Stomach (tissue), 4 donors: ENCODE data around the gene CENPP.

ENCODE experiments used
- POLR2A ChIP-seq, 4 donors: fragments of 450-650 bp; IDR thresholded peaks; one replicate each; pipeline ENCODE4 v1.6.1; 2016; ENCODE audit warnings: antibody characterized with exemption in 4 of 4, control low read depth in 2 of 4, mild to moderate bottlenecking in 1 of 4, moderate library complexity in 1 of 4
- POLR2AphosphoS5 ChIP-seq, 3 donors: sonication (generic); formaldehyde crosslinking; IDR thresholded peaks; one replicate each; pipeline ENCODE4 v1.6.1; 2016; ENCODE audit warnings: antibody characterized with exemption in 3 of 3
- TF ChIP-seq, protein P1 (sequence below), 7 experiments: fragments of 450-650 bp in 4 of 7; fragments of 200-600 bp in 3 of 7; sonication (generic) in 3 of 7; IDR thresholded peaks; one replicate each; pipeline ENCODE4 v1.5.1; 2016 to 2019; ENCODE audit warnings: antibody characterized with exemption in 7 of 7, control low read depth in 2 of 7, mild to moderate bottlenecking in 1 of 7

DNA sequence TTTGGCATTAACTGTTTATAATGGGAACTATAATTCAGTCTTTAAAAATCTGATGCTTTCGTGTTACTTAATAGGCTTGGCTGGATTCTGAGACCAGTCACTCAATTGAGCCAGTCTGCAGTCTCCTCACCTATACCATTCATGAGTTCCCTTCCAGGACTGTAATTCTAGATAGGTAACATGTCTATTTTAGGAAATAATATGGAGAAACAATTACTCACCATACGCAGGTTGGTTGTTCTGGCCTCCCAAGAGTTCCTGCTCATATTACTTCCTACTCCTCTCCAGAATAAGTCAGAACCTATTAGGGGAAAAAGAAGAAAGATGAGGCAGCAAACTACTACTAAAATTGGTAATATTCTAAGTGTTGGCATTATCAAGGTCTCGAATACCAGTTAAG lies 27.7 kb upstream of the CENPP start:
- TF ChIP-seq, protein P1, sequence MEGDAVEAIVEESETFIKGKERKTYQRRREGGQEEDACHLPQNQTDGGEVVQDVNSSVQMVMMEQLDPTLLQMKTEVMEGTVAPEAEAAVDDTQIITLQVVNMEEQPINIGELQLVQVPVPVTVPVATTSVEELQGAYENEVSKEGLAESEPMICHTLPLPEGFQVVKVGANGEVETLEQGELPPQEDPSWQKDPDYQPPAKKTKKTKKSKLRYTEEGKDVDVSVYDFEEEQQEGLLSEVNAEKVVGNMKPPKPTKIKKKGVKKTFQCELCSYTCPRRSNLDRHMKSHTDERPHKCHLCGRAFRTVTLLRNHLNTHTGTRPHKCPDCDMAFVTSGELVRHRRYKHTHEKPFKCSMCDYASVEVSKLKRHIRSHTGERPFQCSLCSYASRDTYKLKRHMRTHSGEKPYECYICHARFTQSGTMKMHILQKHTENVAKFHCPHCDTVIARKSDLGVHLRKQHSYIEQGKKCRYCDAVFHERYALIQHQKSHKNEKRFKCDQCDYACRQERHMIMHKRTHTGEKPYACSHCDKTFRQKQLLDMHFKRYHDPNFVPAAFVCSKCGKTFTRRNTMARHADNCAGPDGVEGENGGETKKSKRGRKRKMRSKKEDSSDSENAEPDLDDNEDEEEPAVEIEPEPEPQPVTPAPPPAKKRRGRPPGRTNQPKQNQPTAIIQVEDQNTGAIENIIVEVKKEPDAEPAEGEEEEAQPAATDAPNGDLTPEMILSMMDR (IDR thresholded peaks at IDR 0.05) = no peak
- no peak for TF ChIP-seq POLR2A (IDR thresholded peaks at IDR 0.05)
- no peak for TF ChIP-seq POLR2AphosphoS5 (IDR thresholded peaks at IDR 0.05)
